H9 (cell line): ENCODE measurements around the gene EIF4H. TPM values are rescaled to one million over a fixed set of nuclear protein-coding genes. Genes with fewer than 3 reads are reported as not detected.

Experiments used
- DNase-seq: peaks from one replicate; pipeline ENCODE4 v3.0.0-alpha.2; 2017
- H2AFZ ChIP-seq: one replicate; pipeline ENCODE4 v1.6.1; 2013; ENCODE audit warnings: mild to moderate bottlenecking, low read length, control low read depth, moderate library complexity
- H2AK5ac ChIP-seq: 2 replicates; pipeline ENCODE4 v1.6.1; 2013; ENCODE audit warnings: low read length, control low read depth, mixed read lengths; ENCODE audit not compliant: insufficient read length
- H2BK120ac ChIP-seq: one replicate; pipeline ENCODE4 v1.6.1; 2013; ENCODE audit warnings: low read depth, mild to moderate bottlenecking, low read length, control low read depth, inconsistent platforms; ENCODE audit not compliant: poor library complexity, severe bottlenecking
- H2BK12ac ChIP-seq: 2 replicates; pipeline ENCODE4 v1.6.1; 2013; ENCODE audit warnings: low read length, control low read depth, mixed read lengths, low read depth; ENCODE audit not compliant: insufficient read length
- H2BK15ac ChIP-seq: 2 replicates; pipeline ENCODE4 v1.6.1; 2013; ENCODE audit warnings: low read depth, low read length, control low read depth
- H2BK20ac ChIP-seq: one replicate; pipeline ENCODE4 v1.6.1; 2013; ENCODE audit warnings: low read depth, mild to moderate bottlenecking, low read length, control low read depth, inconsistent platforms; ENCODE audit not compliant: poor library complexity, severe bottlenecking
- H2BK5ac ChIP-seq: 2 replicates; pipeline ENCODE4 v1.6.1; 2013; ENCODE audit warnings: low read length, control low read depth, mixed read lengths; ENCODE audit not compliant: insufficient read length
- H3K14ac ChIP-seq: 2 replicates; pipeline ENCODE4 v1.6.1; 2013; ENCODE audit warnings: low read length, control low read depth; ENCODE audit not compliant: insufficient read depth
- H3K18ac ChIP-seq: 2 replicates; pipeline ENCODE4 v1.6.1; 2013; ENCODE audit warnings: low read depth, mild to moderate bottlenecking, mixed read lengths, low read length, control low read depth; ENCODE audit not compliant: insufficient read length
- H3K23ac ChIP-seq: 2 replicates; pipeline ENCODE4 v1.6.1; 2013; ENCODE audit warnings: low read length, control low read depth, mixed read lengths, low read depth; ENCODE audit not compliant: insufficient read length
- H3K23me2 ChIP-seq: 2 replicates; pipeline ENCODE4 v1.6.1; 2013; ENCODE audit warnings: low read depth, mild to moderate bottlenecking, mixed read lengths, low read length, control low read depth; ENCODE audit not compliant: insufficient read length, poor library complexity, severe bottlenecking
- H3K27ac ChIP-seq: 2 replicates; pipeline ENCODE4 v1.5.1; 2013; ENCODE audit warnings: low read length, control low read depth, mixed read lengths, low read depth; ENCODE audit not compliant: insufficient read length
- H3K27me3 ChIP-seq: 2 replicates; pipeline ENCODE4 v1.6.1; 2013; ENCODE audit warnings: low read length, control low read depth, inconsistent platforms; ENCODE audit not compliant: insufficient read depth
- H3K4ac ChIP-seq: 2 replicates; pipeline ENCODE4 v1.6.1; 2013; ENCODE audit warnings: low read depth, mild to moderate bottlenecking, control low read depth, inconsistent platforms, low read length, moderate library complexity
- H3K4me1 ChIP-seq: 2 replicates; pipeline ENCODE4 v1.6.1; 2013; ENCODE audit warnings: low read length, control low read depth, inconsistent platforms; ENCODE audit not compliant: insufficient read depth
- H3K4me2 ChIP-seq: 2 replicates; pipeline ENCODE4 v1.6.1; 2013; ENCODE audit warnings: low read length, control low read depth, mixed read lengths; ENCODE audit not compliant: insufficient read length, insufficient read depth
- H3K56ac ChIP-seq: 2 replicates; pipeline ENCODE4 v1.6.1; 2013; ENCODE audit warnings: low read depth, mild to moderate bottlenecking, mixed read lengths, low read length, control low read depth; ENCODE audit not compliant: insufficient read length
- H3K79me1 ChIP-seq: 2 replicates; pipeline ENCODE4 v1.6.1; 2013; ENCODE audit warnings: low read depth, mild to moderate bottlenecking, moderate library complexity, low read length, control low read depth, inconsistent platforms; ENCODE audit not compliant: insufficient read depth, poor library complexity, severe bottlenecking
- H3K79me2 ChIP-seq: 2 replicates; pipeline ENCODE4 v1.6.1; 2013; ENCODE audit warnings: low read length, control low read depth, inconsistent platforms; ENCODE audit not compliant: insufficient read depth
- H3K9ac ChIP-seq: 2 replicates; pipeline ENCODE4 v1.6.1; 2013; ENCODE audit warnings: low read length, control low read depth, mixed read lengths; ENCODE audit not compliant: insufficient read length; ENCODE audit errors: extremely low read depth
- H3K9me3 ChIP-seq: one replicate; pipeline ENCODE4 v1.6.1; 2013; ENCODE audit warnings: low read depth, low read length, inconsistent platforms; ENCODE audit not compliant: control insufficient read depth
- H3T11ph ChIP-seq: one replicate; pipeline ENCODE4 v1.6.1; 2013; ENCODE audit warnings: mild to moderate bottlenecking, low read length, control low read depth, inconsistent platforms
- H4K20me1 ChIP-seq: one replicate; pipeline ENCODE4 v1.6.1; 2013; ENCODE audit not compliant: control insufficient read depth, insufficient read length, insufficient read depth
- H4K5ac ChIP-seq: 2 replicates; pipeline ENCODE4 v1.6.1; 2013; ENCODE audit warnings: low read depth, mild to moderate bottlenecking, mixed read lengths, low read length, control low read depth; ENCODE audit not compliant: insufficient read length
- H4K8ac ChIP-seq: replicated peaks from 2 replicates; pipeline ENCODE4 v1.6.1; 2013; ENCODE audit warnings: low read length, control low read depth, mixed read lengths, low read depth; ENCODE audit not compliant: insufficient read length
- H4K91ac ChIP-seq: 2 replicates; pipeline ENCODE4 v1.6.1; 2013; ENCODE audit warnings: low read depth, mild to moderate bottlenecking, moderate library complexity, mixed read lengths, low read length, control low read depth; ENCODE audit not compliant: insufficient read length
- H3K27ac Mint-ChIP-seq, 3 experiments: 2 replicates in 2 of 3; 3 replicates in 1 of 3; pipeline ENCODE4 v1.8.0; 2020 to 2021; ENCODE audit warnings: mixed read lengths in 3 of 3, mild to moderate bottlenecking in 1 of 3, moderate library complexity in 1 of 3
- H3K27me3 Mint-ChIP-seq: 2 replicates; pipeline ENCODE4 v1.8.0; 2021; ENCODE audit warnings: low read depth, mild to moderate bottlenecking, moderate library complexity, mixed read lengths
- H3K36me3 Mint-ChIP-seq, 3 experiments: 2 replicates in 2 of 3; 3 replicates in 1 of 3; pipeline ENCODE4 v1.8.0; 2020 to 2021; ENCODE audit warnings: low read depth in 3 of 3, mixed read lengths in 3 of 3; ENCODE audit not compliant: insufficient read depth in 1 of 3
- H3K4me1 Mint-ChIP-seq, 2 experiments: 2 replicates each; pipeline ENCODE4 v1.8.0; 2020; ENCODE audit warnings: mixed read lengths in 2 of 2
- H3K4me3 Mint-ChIP-seq, 2 experiments: 2 replicates in 1 of 2; 3 replicates in 1 of 2; pipeline ENCODE4 v1.8.0; 2020 to 2021; ENCODE audit warnings: mild to moderate bottlenecking in 2 of 2, mixed read lengths in 2 of 2, moderate library complexity in 1 of 2
- H3K9me3 Mint-ChIP-seq, 2 experiments: 2 replicates in 1 of 2; 3 replicates in 1 of 2; pipeline ENCODE4 v1.8.0; 2020; ENCODE audit warnings: mild to moderate bottlenecking in 2 of 2, mixed read lengths in 2 of 2, moderate library complexity in 1 of 2
- WGBS: extraction: QIAGEN DNeasy Blood & Tissue Kit; methylation state at CpG from one replicate; pipeline ENCODE4 v1.1.7; 2013; ENCODE audit warnings: missing lambda C conversion rate, low lambda C conversion rate, mixed read lengths; ENCODE audit not compliant: insufficient read length; ENCODE audit errors: extremely low coverage; 5-methylcytosine and 5-hydroxymethylcytosine counted together
- total RNA-seq: library from RNA; stranded (reverse); gene quantifications from 2 replicates; pipeline ENCODE4 v1.2.1, GENCODE V29; 2021
- TF ChIP-seq, protein P1 (sequence below): fragments of 200-600 bp; sonication (generic); conservative IDR thresholded peaks from 3 replicates; pipeline ENCODE4 v1.8.0; 2021; ENCODE audit warnings: antibody characterized with exemption, mild to moderate bottlenecking

EIF4H gene
- total RNA-seq, 1 experiment from 2014 or later = 363 TPM

DNA sequence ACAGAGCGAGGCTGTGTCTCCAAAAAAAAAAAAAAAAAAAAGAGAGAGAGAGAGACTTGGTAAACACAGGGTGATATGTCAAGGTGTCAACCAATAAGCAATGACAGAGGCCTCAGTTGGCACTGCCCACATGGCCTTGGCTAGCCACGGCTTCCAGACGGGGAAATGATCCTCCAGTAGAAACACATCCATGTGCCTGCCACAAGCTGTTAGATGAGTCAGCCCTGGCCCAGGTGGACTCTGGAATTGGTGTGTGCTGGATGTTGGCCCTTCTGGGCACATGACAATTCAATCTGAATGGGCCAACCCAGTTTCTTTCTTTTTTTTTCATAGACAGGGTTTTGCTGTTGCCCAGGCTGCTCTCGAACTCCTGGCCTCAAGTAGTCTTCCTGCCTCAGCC, 66.3 kb downstream of the EIF4H start:
- Histone ChIP-seq H4K20me1 (no peaks in the 10 kb centered on the region), H2BK5ac (no peak overlapping the region), H4K5ac (no peak overlapping the region), H2BK20ac (no peak overlapping the region), H3K9ac (no peak overlapping the region), H2AK5ac (no peak overlapping the region), H2BK120ac (no peak overlapping the region), H3K23me2 (no peaks in the 10 kb centered on the region), H2AFZ (no peak overlapping the region), H3K4me2 (no peak overlapping the region), H3T11ph (no peak overlapping the region), H3K23ac (no peak overlapping the region), H4K8ac (no peak overlapping the region), H4K91ac (no peak overlapping the region), H3K27ac (no peak overlapping the region), H3K4me1 (no peaks in the 10 kb centered on the region), H2BK12ac (no peak overlapping the region), H3K79me2 (no peaks in the 10 kb centered on the region), H3K18ac (no peak overlapping the region), H3K9me3 (no peaks in the 10 kb centered on the region), H3K4ac (no peak overlapping the region), H3K27me3 (no peaks in the 10 kb centered on the region), H2BK15ac (no peak overlapping the region), H3K79me1 (no peaks in the 10 kb centered on the region), H3K14ac (no peak overlapping the region), H3K56ac (no peak overlapping the region)
- H3K27ac Mint-ChIP-seq = no peak overlapping the region
- no peak overlapping the region for H3K4me3 Mint-ChIP-seq
- TF ChIP-seq, protein P1, sequence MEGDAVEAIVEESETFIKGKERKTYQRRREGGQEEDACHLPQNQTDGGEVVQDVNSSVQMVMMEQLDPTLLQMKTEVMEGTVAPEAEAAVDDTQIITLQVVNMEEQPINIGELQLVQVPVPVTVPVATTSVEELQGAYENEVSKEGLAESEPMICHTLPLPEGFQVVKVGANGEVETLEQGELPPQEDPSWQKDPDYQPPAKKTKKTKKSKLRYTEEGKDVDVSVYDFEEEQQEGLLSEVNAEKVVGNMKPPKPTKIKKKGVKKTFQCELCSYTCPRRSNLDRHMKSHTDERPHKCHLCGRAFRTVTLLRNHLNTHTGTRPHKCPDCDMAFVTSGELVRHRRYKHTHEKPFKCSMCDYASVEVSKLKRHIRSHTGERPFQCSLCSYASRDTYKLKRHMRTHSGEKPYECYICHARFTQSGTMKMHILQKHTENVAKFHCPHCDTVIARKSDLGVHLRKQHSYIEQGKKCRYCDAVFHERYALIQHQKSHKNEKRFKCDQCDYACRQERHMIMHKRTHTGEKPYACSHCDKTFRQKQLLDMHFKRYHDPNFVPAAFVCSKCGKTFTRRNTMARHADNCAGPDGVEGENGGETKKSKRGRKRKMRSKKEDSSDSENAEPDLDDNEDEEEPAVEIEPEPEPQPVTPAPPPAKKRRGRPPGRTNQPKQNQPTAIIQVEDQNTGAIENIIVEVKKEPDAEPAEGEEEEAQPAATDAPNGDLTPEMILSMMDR = no peak
- peaks cover 46 to 89% (median 79%) of the 10 kb centered on the region in 3 experiments for H3K36me3 Mint-ChIP-seq
- H3K9me3 Mint-ChIP-seq = no peaks in the 10 kb centered on the region
- no peaks in the 10 kb centered on the region for H3K27me3 Mint-ChIP-seq
- no peaks in the 10 kb centered on the region for H3K4me1 Mint-ChIP-seq
- no peak for DNase-seq
- no CpG with 5 or more reads among the region's 4 CpGs for WGBS
